Pons (tissue), 1 donor: ENCODE measurements around the gene ERCC4.
A peak's percentile ranks its signal among the peaks of the same experiment; 100 is the strongest.

Experiments
- DNase-seq: peaks from one replicate; pipeline ENCODE4 v3.0.0-alpha.2; 2016; ENCODE audit warnings: low spot score

Gene ERCC4

GRCh38 chr16:13948086-13948485, 28.1 kb downstream of the ERCC4 start:
- no peak for DNase-seq

- DNase-seq: no peak
Measured at GRCh38 chr16:13950821-13951547, 31.0 kb downstream of the ERCC4 start.

- no peak for DNase-seq
Measured at GRCh38 chr16:13951611-13952010, 31.7 kb downstream of the ERCC4 start.

- DNase-seq: no peak
Measured at GRCh38 chr16:13953501-13953900, 33.5 kb downstream of the ERCC4 start.

DNA sequence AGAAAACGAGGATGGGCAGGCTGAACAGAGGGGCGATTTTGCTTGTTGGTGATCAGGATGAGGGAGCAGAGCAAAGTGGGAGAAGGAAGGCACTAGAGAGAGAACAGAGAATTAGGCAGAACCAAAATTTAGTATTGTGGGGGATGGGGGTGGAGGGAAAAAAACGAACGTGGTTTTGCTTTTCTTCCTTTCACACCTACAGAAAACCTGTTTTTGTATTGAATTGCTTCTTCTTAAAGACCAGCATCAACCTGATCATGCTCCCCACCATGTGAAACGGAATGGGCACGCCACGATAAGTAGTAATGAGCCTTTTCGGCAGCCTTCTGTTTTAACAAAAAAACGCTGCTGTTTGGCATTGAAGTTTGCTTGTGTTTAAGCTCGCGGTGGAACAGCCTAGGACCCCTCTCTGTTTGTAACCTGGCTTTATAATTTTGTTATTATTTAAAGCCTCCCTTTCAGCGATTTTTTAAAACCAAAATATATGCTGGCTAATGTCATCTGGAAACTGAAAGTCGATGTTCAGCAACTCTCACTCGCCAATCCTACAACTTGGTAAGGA, 36.8 kb downstream of the ERCC4 start:
- DNase-seq: no peak

DNA sequence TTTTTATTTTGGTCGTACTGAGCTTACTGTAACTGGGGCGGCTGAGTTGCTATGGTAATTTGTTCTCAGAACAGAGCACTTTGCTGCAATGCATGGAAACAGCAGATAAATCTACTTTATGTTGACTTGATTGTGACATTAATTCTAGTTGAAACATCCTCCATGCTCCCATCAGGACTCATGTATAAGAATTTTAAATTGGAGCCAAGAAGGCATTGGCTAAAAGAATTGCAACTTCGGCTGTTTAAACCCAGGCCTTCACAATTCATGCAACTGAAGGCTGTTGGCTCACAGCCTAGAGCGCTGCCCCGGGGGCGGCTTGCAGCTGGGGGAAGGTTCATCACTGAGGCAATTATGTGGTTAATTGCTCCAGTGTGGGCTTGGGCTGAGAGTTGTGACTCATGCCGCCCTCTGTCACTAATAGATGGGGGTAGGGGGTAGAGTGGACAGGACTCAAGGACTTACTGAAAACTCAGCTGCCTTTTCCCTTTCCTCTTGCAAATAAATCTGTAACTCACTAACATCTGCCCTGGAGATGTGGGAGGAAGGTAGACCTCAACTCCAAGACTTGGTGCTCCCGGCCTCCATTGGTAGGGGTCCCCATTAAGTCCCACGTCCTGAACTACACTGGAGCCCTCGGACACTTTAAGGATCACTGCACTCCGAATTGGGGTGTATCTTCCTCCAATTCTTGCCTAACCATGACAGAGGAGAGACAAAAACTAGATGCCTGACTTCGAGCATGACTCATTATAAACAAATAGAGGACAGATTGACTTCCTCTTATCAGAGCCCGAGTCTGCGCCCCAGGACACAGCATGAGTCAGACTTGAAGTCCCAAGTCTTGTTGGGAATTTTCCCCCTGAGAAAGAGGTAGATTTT, 37.5 kb downstream of the ERCC4 start:
- DNase-seq: peak; percentile 66

- DNase-seq: no peak
Measured at GRCh38 chr16:13958474-13958873, 38.5 kb downstream of the ERCC4 start.

GRCh38 chr16:13959626-13960025, 39.7 kb downstream of the ERCC4 start:
- no peak for DNase-seq

GRCh38 chr16:13961099-13961811, 41.3 kb downstream of the ERCC4 start:
- DNase-seq: no peak

DNA sequence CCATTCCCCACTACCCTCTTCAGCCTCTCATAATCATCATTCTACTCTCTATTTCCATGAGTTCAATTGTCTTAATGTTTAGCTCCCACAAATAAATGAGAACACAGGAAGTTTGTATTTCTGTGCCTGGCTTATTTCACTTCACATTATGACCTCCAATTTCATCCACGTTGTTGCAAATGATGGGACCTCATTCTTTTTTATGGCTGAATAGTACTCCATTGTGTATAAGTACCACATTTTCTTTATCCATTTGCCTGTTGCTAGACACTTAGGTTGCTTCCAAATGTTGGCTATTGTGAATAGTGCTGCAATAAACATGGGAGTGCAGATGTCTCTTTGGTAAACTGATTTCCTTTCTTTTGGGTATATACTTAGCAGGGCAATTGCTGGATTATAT, 42.3 kb downstream of the ERCC4 start:
- no peak for DNase-seq

- no peak for DNase-seq
Measured at GRCh38 chr16:13968835-13969234, 48.9 kb downstream of the ERCC4 start.

- DNase-seq: no peak
Measured at GRCh38 chr16:13969711-13970110, 49.8 kb downstream of the ERCC4 start.

DNA sequence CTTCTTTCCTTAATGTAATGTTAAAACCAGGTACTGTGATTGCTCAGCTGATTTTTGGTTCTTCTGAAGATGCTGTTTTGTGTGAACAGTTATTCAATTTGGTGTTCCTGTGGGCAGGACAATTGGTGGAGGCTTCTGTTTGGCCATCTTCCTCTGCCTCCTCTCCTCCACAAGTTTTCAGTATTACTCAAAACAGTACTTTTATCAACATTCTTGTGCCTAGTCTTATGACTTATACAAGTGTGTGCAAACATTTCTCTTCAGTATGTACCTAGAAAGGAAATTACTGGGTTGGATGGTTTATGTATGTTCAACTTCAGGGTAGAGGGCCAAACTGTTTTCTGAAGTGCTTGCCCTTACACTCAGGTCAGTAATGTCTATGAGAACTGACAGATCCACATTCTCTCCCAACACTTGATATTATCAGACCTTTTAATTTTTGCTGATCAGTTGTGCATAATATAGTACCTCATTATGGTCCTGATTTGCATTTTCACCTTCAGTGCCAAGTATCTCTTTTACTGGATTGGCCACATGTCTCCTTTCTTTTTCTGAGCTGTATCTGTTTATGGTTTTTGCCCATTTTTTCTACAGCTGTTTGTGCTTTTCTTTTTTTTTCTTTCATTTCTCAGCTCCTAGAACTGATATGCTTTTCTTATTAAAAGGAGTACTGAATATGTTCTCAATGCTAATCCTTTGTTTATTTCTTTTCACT, 50.9 kb downstream of the ERCC4 start:
- DNase-seq: no peak

- DNase-seq: no peak
Measured at GRCh38 chr16:13973321-13974023, 53.5 kb downstream of the ERCC4 start.

GRCh38 chr16:13977177-13977576, 57.2 kb downstream of the ERCC4 start:
- DNase-seq: no peak

DNA sequence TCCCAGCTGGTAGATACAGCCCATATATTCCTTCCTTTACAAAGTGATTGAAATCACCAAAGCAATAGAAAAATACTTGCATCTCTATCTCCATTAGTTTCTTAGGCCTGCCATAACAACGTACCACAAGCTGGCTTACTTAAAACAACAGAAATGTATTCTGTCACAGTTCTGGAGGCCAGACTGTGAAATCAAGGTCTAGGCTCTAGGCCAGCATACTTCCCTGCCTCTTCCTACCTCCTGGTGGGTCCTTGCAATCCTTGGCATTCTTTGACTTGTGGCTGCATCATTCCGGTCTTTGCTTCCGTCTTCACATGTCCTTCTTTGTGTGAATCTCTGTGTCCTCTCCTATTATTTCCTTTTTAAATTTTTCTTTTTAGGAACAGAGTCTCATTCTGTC, 62.5 kb downstream of the ERCC4 start:
- no peak for DNase-seq

DNA sequence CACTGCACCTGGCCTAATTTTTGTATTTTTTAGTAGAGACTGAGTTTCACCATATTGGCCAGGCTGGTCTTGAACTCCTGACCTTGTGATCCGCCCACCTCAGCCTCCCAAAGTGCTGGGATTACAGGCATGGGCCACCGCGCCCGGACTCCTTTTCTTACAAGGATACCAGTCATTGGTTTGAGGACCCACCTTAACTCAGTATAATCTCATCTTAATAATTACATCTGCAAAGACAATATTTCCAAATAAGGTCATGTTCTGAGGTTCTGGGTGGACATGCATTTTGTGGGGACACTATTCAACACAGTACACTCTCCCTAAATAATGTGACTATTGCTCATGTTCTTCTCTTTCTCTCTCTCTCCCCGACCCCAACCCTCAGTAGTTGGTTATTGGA, 63.7 kb downstream of the ERCC4 start:
- DNase-seq: no peak

DNA sequence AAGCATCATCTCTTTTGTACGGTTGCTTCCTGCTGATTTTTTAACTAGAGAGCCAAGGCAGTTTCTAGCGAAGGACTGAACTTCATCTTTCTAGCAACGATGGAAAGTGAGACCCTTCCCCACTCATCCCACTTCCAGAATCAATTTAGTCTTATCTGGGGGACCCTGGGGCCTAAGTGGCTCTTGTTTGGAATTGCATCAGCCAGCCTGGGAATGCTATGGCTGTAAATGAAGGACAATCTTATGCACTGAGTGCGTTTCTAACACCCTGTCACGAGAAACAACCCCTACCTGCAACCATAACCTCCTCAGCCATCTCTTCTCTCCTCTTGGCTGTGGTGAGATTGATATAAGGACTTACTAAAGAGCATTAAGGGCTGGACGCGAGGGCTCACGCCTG, 64.8 kb downstream of the ERCC4 start:
- no peak for DNase-seq

- DNase-seq: no peak
Measured at GRCh38 chr16:13988038-13988437, 68.1 kb downstream of the ERCC4 start.

DNA sequence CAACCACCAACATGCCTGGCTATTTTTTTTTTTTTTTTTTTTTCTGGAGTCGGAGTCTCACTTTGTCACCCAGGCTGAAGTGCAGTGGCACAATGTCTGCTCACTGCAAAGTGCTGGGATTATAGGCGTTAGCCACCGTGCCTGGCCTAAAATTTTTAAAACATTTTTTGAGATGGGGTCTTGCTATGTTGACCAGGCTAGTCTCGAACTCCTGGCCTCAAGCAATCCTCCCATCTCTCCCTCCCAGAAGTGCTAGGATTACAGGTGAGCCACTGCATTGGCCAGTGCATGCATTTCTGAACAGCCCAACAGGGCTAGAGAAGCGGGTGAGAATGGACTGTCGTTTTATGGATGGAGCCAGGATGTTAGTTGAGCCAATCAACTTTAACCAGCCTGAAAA, 72.4 kb downstream of the ERCC4 start:
- no peak for DNase-seq

DNA sequence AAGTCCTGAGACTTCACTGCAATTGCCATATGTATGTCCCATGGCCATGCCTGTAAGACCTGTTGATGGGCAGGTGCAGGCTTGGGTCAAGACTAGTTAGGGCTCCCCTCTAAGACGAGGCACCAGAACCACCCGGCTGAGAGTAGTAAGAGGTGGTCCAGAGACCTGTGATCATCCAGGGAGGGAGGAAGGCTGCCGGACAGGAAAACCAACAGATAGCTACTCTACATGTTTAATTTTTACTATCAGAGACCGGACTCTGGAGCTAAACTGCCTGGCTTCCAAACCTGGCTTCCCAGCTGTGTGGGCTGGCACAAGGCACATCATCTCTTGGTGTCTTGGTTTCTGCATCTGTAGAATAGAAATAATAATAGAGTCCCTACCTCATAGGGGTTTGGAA, 73.0 kb downstream of the ERCC4 start:
- DNase-seq: no peak
